IPS-NIHi7 (cell line): ENCODE data around the gene CHRNB4.
"Not testable (repeated sequence)": the region's sequence is repeated elsewhere in the genome, so short reads cannot be mapped to it uniquely, and the experiment has no call there.

Experiments
- DNase-seq: peaks from one replicate; pipeline ENCODE4 v3.0.0; 2012; ENCODE audit warnings: mixed read lengths; ENCODE audit errors: extremely low spot score

CHRNB4 gene

DNA sequence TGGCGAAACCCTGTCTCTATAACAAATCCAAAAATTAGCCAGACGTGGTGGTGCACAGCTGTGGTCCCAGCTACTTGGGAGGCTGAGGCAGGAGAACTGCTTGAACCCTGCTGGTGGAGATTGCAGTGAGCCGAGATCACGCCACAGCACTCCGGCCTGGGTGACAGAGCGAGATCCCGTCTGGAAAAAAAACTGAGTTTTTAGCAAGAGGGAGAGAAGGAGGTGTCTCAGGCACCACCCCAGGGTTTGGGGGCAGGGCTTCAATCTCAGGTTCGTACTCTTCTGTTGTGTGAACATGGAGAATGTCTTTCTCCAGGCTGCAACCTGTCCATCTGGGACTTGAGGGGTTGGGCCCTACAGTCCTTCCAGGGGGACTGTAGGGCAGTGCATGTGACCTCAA is 22.9 kb downstream of the CHRNB4 start:
- DNase-seq = no peak

GRCh38 chr15:78617516-78617915 is 23.5 kb downstream of the CHRNB4 start:
- DNase-seq = no peak

GRCh38 chr15:78617076-78617475 is 23.9 kb downstream of the CHRNB4 start:
- no peak for DNase-seq

GRCh38 chr15:78616506-78616905 is 24.5 kb downstream of the CHRNB4 start:
- no peak for DNase-seq

DNA sequence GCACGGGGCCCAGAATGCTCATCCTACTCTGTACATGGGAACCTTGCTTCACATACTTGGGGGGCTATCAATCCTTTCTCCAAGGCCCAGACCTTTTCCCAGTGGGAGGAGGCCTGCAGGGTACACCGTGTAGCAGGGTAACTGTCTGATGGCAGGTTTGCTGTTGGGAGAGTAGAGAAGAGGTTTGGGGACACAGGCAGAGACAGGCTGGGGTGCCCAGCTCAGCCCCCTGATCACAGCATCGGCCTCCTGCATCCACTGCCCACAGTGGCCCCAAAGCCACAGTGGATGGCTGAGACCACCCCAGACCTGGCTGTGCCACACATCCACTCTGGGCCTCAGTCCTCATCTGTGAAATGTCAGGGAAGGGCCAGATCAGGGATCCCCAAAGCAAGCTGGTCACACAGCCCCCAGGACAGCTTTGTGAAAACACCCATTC is 25.8 kb downstream of the CHRNB4 start:
- DNase-seq = no peak

GRCh38 chr15:78614021-78614420 is 27.0 kb downstream of the CHRNB4 start:
- no peak for DNase-seq

DNA sequence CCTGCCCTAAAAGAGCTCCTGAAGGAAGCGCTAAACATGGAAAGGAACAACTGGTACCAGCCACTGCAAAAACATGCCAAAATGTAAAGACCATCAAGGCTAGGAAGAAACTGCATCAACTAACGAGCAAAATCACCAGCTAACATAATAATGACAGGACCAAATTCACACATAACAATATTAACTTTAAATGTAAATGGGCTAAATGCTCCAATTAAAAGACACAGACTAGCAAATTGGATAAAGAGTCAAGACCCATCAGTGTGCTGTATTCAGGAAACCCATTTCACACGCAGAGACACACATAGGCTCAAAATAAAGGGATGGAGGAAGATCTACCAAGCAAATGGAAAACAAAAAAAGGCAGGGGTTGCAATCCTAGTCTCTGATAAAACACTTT is 31.5 kb downstream of the CHRNB4 start:
- DNase-seq = not testable (repeated sequence)

- DNase-seq = no peak
Measured at GRCh38 chr15:78605680-78606079, 35.3 kb downstream of the CHRNB4 start.

DNA sequence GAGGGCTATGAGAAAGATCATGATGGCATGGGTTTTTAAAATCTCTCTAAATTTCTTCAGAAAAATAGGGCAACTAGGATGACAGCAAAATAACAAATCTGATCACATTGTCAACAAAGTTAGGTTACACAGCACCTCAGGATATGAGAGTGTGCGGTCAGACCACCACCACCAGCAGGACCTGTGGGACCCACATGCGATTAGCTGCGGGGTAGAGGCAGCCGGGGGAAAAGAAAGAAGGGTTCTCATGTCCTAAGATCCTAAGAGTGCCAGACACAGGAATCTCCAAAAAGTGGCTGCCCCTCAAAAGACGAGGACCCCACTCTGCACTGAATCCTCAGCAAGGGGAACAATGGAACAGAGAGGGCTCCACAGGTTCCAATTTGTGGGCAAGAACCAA is 35.8 kb downstream of the CHRNB4 start:
- DNase-seq = no peak

DNA sequence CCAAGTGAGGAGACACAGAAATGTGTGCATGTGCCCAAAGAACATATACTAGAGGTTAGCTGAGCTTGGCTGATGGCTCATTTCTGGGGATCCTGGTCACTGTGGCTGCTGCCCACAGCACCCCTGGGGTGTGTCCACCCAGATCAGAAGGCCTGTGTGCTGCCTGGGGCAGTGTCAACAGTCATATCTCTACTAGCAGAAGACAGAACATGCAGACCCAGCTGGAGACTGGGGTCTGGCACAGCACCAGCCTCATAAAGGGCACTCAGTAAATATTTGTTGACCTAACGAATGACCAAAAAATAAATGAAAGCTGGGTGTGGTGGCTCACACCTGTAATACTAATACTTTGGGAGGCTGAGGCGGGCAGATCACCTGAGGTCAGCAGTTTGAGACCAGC is 36.6 kb downstream of the CHRNB4 start:
- DNase-seq = no peak

- DNase-seq = no peak
Measured at GRCh38 chr15:78603467-78603866, 37.5 kb downstream of the CHRNB4 start.

- no peak for DNase-seq
Measured at GRCh38 chr15:78599189-78599588, 41.8 kb downstream of the CHRNB4 start.

DNA sequence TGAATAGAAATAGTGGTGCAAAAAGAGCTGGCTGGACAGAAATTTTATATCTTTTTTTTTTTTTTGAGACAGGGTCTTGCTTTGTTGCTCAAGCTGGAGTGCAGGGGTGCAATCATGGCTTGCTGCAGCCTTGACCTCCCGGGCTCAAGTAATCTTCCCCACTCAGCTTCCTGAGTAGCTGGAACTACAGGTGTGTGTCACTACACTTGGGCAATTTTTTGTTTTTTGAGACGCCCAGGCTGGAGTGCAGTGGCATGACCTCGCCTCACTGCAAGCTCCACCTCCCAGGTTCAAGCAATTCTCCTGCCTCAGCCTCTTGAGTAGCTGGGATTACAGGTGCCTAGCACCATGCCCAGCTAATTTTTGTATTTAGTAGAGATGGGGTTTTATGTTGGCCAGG is 42.7 kb downstream of the CHRNB4 start:
- DNase-seq = no peak

DNA sequence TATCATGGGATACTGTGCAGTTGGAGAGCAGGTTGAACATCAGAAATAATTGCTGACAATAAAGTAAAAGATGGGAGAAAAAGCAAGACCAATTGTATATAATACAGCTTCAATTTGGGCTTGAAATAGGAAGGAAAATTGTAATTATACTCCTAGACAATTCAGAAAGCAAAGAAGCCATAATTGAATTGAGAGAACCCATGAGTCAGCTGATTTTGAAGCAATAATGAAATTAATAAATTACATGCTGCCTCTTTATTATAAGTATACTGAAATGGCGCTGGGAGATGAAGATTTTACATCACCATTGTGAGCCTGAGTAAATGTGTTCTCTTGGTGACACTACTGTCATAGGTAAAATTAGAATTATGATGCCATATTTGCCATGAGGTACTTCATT is 43.4 kb downstream of the CHRNB4 start:
- no peak for DNase-seq

DNA sequence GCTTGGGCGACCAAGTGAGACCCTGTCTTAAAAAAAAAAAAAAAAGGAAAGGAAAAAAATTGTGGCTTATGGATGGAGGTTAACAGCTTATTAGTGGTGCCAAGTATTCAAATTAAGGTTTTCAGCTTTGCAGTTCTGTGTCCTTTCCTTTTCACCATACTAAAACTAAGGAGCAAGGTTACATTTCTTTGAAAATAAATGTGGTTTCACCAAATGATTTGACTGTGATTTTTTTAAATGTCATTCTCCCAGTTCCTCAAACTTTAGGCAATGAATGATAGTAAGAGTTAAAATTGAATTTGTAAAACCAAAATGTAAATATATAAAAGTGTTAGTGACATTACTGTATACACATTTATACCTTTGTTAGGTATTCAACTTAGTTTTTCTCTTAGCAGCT is 66.1 kb downstream of the CHRNB4 start:
- DNase-seq = no peak
